H9 (cell line): ENCODE measurements around the gene SLC25A26. TPM values are rescaled to one million over a fixed set of nuclear protein-coding genes. Genes with fewer than 3 reads are reported as not detected.

Experiments
- DNase-seq: peaks from one replicate; pipeline ENCODE4 v3.0.0-alpha.2; 2017
- H2AFZ ChIP-seq: one replicate; pipeline ENCODE4 v1.6.1; 2013; ENCODE audit warnings: mild to moderate bottlenecking, low read length, control low read depth, moderate library complexity
- H2AK5ac ChIP-seq: 2 replicates; pipeline ENCODE4 v1.6.1; 2013; ENCODE audit warnings: low read length, control low read depth, mixed read lengths; ENCODE audit not compliant: insufficient read length
- H2BK120ac ChIP-seq: one replicate; pipeline ENCODE4 v1.6.1; 2013; ENCODE audit warnings: low read depth, mild to moderate bottlenecking, low read length, control low read depth, inconsistent platforms; ENCODE audit not compliant: poor library complexity, severe bottlenecking
- H2BK12ac ChIP-seq: 2 replicates; pipeline ENCODE4 v1.6.1; 2013; ENCODE audit warnings: low read length, control low read depth, mixed read lengths, low read depth; ENCODE audit not compliant: insufficient read length
- H2BK15ac ChIP-seq: 2 replicates; pipeline ENCODE4 v1.6.1; 2013; ENCODE audit warnings: low read depth, low read length, control low read depth
- H2BK20ac ChIP-seq: one replicate; pipeline ENCODE4 v1.6.1; 2013; ENCODE audit warnings: low read depth, mild to moderate bottlenecking, low read length, control low read depth, inconsistent platforms; ENCODE audit not compliant: poor library complexity, severe bottlenecking
- H2BK5ac ChIP-seq: 2 replicates; pipeline ENCODE4 v1.6.1; 2013; ENCODE audit warnings: low read length, control low read depth, mixed read lengths; ENCODE audit not compliant: insufficient read length
- H3K14ac ChIP-seq: 2 replicates; pipeline ENCODE4 v1.6.1; 2013; ENCODE audit warnings: low read length, control low read depth; ENCODE audit not compliant: insufficient read depth
- H3K18ac ChIP-seq: 2 replicates; pipeline ENCODE4 v1.6.1; 2013; ENCODE audit warnings: low read depth, mild to moderate bottlenecking, mixed read lengths, low read length, control low read depth; ENCODE audit not compliant: insufficient read length
- H3K23ac ChIP-seq: 2 replicates; pipeline ENCODE4 v1.6.1; 2013; ENCODE audit warnings: low read length, control low read depth, mixed read lengths, low read depth; ENCODE audit not compliant: insufficient read length
- H3K23me2 ChIP-seq: 2 replicates; pipeline ENCODE4 v1.6.1; 2013; ENCODE audit warnings: low read depth, mild to moderate bottlenecking, mixed read lengths, low read length, control low read depth; ENCODE audit not compliant: insufficient read length, poor library complexity, severe bottlenecking
- H3K27ac ChIP-seq: 2 replicates; pipeline ENCODE4 v1.5.1; 2013; ENCODE audit warnings: low read length, control low read depth, mixed read lengths, low read depth; ENCODE audit not compliant: insufficient read length
- H3K27me3 ChIP-seq: 2 replicates; pipeline ENCODE4 v1.6.1; 2013; ENCODE audit warnings: low read length, control low read depth, inconsistent platforms; ENCODE audit not compliant: insufficient read depth
- H3K4ac ChIP-seq: 2 replicates; pipeline ENCODE4 v1.6.1; 2013; ENCODE audit warnings: low read depth, mild to moderate bottlenecking, control low read depth, inconsistent platforms, low read length, moderate library complexity
- H3K4me1 ChIP-seq: 2 replicates; pipeline ENCODE4 v1.6.1; 2013; ENCODE audit warnings: low read length, control low read depth, inconsistent platforms; ENCODE audit not compliant: insufficient read depth
- H3K4me2 ChIP-seq: 2 replicates; pipeline ENCODE4 v1.6.1; 2013; ENCODE audit warnings: low read length, control low read depth, mixed read lengths; ENCODE audit not compliant: insufficient read length, insufficient read depth
- H3K56ac ChIP-seq: 2 replicates; pipeline ENCODE4 v1.6.1; 2013; ENCODE audit warnings: low read depth, mild to moderate bottlenecking, mixed read lengths, low read length, control low read depth; ENCODE audit not compliant: insufficient read length
- H3K79me1 ChIP-seq: 2 replicates; pipeline ENCODE4 v1.6.1; 2013; ENCODE audit warnings: low read depth, mild to moderate bottlenecking, moderate library complexity, low read length, control low read depth, inconsistent platforms; ENCODE audit not compliant: insufficient read depth, poor library complexity, severe bottlenecking
- H3K79me2 ChIP-seq: 2 replicates; pipeline ENCODE4 v1.6.1; 2013; ENCODE audit warnings: low read length, control low read depth, inconsistent platforms; ENCODE audit not compliant: insufficient read depth
- H3K9ac ChIP-seq: 2 replicates; pipeline ENCODE4 v1.6.1; 2013; ENCODE audit warnings: low read length, control low read depth, mixed read lengths; ENCODE audit not compliant: insufficient read length; ENCODE audit errors: extremely low read depth
- H3K9me3 ChIP-seq: one replicate; pipeline ENCODE4 v1.6.1; 2013; ENCODE audit warnings: low read depth, low read length, inconsistent platforms; ENCODE audit not compliant: control insufficient read depth
- H3T11ph ChIP-seq: one replicate; pipeline ENCODE4 v1.6.1; 2013; ENCODE audit warnings: mild to moderate bottlenecking, low read length, control low read depth, inconsistent platforms
- H4K20me1 ChIP-seq: one replicate; pipeline ENCODE4 v1.6.1; 2013; ENCODE audit not compliant: control insufficient read depth, insufficient read length, insufficient read depth
- H4K5ac ChIP-seq: 2 replicates; pipeline ENCODE4 v1.6.1; 2013; ENCODE audit warnings: low read depth, mild to moderate bottlenecking, mixed read lengths, low read length, control low read depth; ENCODE audit not compliant: insufficient read length
- H4K8ac ChIP-seq: replicated peaks from 2 replicates; pipeline ENCODE4 v1.6.1; 2013; ENCODE audit warnings: low read length, control low read depth, mixed read lengths, low read depth; ENCODE audit not compliant: insufficient read length
- H4K91ac ChIP-seq: 2 replicates; pipeline ENCODE4 v1.6.1; 2013; ENCODE audit warnings: low read depth, mild to moderate bottlenecking, moderate library complexity, mixed read lengths, low read length, control low read depth; ENCODE audit not compliant: insufficient read length
- H3K27ac Mint-ChIP-seq, 3 experiments: 2 replicates in 2 of 3; 3 replicates in 1 of 3; pipeline ENCODE4 v1.8.0; 2020 to 2021; ENCODE audit warnings: mixed read lengths in 3 of 3, mild to moderate bottlenecking in 1 of 3, moderate library complexity in 1 of 3
- H3K27me3 Mint-ChIP-seq: 2 replicates; pipeline ENCODE4 v1.8.0; 2021; ENCODE audit warnings: low read depth, mild to moderate bottlenecking, moderate library complexity, mixed read lengths
- H3K36me3 Mint-ChIP-seq, 3 experiments: 2 replicates in 2 of 3; 3 replicates in 1 of 3; pipeline ENCODE4 v1.8.0; 2020 to 2021; ENCODE audit warnings: low read depth in 3 of 3, mixed read lengths in 3 of 3; ENCODE audit not compliant: insufficient read depth in 1 of 3
- H3K4me1 Mint-ChIP-seq, 2 experiments: 2 replicates each; pipeline ENCODE4 v1.8.0; 2020; ENCODE audit warnings: mixed read lengths in 2 of 2
- H3K4me3 Mint-ChIP-seq, 2 experiments: 2 replicates in 1 of 2; 3 replicates in 1 of 2; pipeline ENCODE4 v1.8.0; 2020 to 2021; ENCODE audit warnings: mild to moderate bottlenecking in 2 of 2, mixed read lengths in 2 of 2, moderate library complexity in 1 of 2
- H3K9me3 Mint-ChIP-seq, 2 experiments: 2 replicates in 1 of 2; 3 replicates in 1 of 2; pipeline ENCODE4 v1.8.0; 2020; ENCODE audit warnings: mild to moderate bottlenecking in 2 of 2, mixed read lengths in 2 of 2, moderate library complexity in 1 of 2
- CTCF ChIP-seq: fragments of 200-600 bp; sonication (generic); conservative IDR thresholded peaks from 3 replicates; pipeline ENCODE4 v1.8.0; 2021; ENCODE audit warnings: antibody characterized with exemption, mild to moderate bottlenecking
- WGBS: extraction: QIAGEN DNeasy Blood & Tissue Kit; methylation state at CpG from one replicate; pipeline ENCODE4 v1.1.7; 2013; ENCODE audit warnings: missing lambda C conversion rate, low lambda C conversion rate, mixed read lengths; ENCODE audit not compliant: insufficient read length; ENCODE audit errors: extremely low coverage; 5-methylcytosine and 5-hydroxymethylcytosine counted together
- total RNA-seq: library from RNA; stranded (reverse); gene quantifications from 2 replicates; pipeline ENCODE4 v1.2.1, GENCODE V29; 2021

The SLC25A26 gene
- total RNA-seq, 1 experiment from 2014 or later: 30.2 TPM

GRCh38 chr3:66260431-66260830 is 39.6 kb downstream of the SLC25A26 start:
- H3K23me2 ChIP-seq: no peaks in the 10 kb centered on the region
- no peak overlapping the region for H2BK20ac ChIP-seq
- H2AK5ac ChIP-seq: no peak overlapping the region
- TF ChIP-seq CTCF: no peak
- Mint-ChIP-seq H3K4me3 (no peak overlapping the region), H3K4me1 (no peaks in the 10 kb centered on the region), H3K36me3 (peaks cover 9 to 16% (median 14%) of the 10 kb centered on the region in 3 experiments; a peak in 6 of 7 replicates), H3K27me3 (no peaks in the 10 kb centered on the region), H3K9me3 (no peaks in the 10 kb centered on the region), H3K27ac (no peak overlapping the region)
- H4K8ac ChIP-seq: no peak overlapping the region
- no CpG with 5 or more reads among the region's 4 CpGs for WGBS
- no peaks in the 10 kb centered on the region for H4K20me1 ChIP-seq
- H4K5ac ChIP-seq: no peak overlapping the region
- H3K9ac ChIP-seq: no peak overlapping the region
- no peak overlapping the region for H3K27ac ChIP-seq
- H3K79me2 ChIP-seq: no peaks in the 10 kb centered on the region
- no peak overlapping the region for H3K18ac ChIP-seq
- no peak overlapping the region for H3K56ac ChIP-seq
- H4K91ac ChIP-seq: no peak overlapping the region
- no peak for DNase-seq
- H2BK5ac ChIP-seq: no peak overlapping the region
- no peak overlapping the region for H3T11ph ChIP-seq
- no peak overlapping the region for H2BK12ac ChIP-seq
- no peak overlapping the region for H3K4me2 ChIP-seq
- no peak overlapping the region for H3K4ac ChIP-seq
- no peaks in the 10 kb centered on the region for H3K79me1 ChIP-seq
- H2BK15ac ChIP-seq: no peak overlapping the region
- H3K27me3 ChIP-seq: no peaks in the 10 kb centered on the region
- no peaks in the 10 kb centered on the region; the same call in 1 of the 2 replicates for H3K4me1 ChIP-seq
- no peak overlapping the region for H3K14ac ChIP-seq
- no peaks in the 10 kb centered on the region for H3K9me3 ChIP-seq
- H2BK120ac ChIP-seq: no peak overlapping the region
- no peak overlapping the region for H3K23ac ChIP-seq
- no peak overlapping the region for H2AFZ ChIP-seq
